NCI-H69 (cell line): ENCODE data around the gene CDCP2.

ENCODE experiments used
- DNase-seq: peaks from one replicate; lab custom pipeline; 2025; lab: John Stamatoyannopoulos, UW

The CDCP2 gene

DNA sequence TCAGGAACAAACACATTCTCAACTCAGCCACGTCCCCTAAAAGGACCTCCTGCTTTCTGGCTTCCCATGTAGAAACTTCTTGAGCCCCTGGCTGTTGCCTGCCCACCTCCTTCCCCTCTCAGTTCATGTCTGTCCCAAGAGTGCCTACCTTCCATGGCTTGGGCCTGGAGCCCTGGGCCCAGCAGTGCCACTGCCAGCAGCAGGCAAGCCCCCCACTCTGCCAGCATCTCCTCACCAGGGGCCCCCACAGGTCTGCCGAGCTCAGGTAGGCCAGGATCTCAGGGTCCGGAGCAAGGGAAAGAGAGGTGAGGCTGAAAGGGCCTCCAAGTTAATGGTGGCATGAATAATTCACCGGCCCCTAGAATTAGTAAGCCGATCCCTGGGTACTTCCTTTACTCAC lies at the start of gene CDCP2:
CDCP2 (minus strand) TSS at position 305 of the 400 bp plus-strand sequence; CDS start at position 227, 78 bp downstream.
- no peak for DNase-seq

- no peak for DNase-seq
These were observed 47.8 kb upstream of the CDCP2 start for GRCh38 chr1:54200519-54200997.

GRCh38 chr1:54199765-54200518 lies 47.1 kb upstream of the CDCP2 start, which contains the start of the genes CYB5RL and MRPL37:
Gene CYB5RL, minus strand, starts transcription at chr1:54200030. Its CDS starts 4,414 bp downstream, at chr1:54195616.
Gene MRPL37, plus strand, starts transcription at chr1:54200167. Its CDS starts 77 bp downstream, at chr1:54200244.
- peak; percentile 97 for DNase-seq

DNA sequence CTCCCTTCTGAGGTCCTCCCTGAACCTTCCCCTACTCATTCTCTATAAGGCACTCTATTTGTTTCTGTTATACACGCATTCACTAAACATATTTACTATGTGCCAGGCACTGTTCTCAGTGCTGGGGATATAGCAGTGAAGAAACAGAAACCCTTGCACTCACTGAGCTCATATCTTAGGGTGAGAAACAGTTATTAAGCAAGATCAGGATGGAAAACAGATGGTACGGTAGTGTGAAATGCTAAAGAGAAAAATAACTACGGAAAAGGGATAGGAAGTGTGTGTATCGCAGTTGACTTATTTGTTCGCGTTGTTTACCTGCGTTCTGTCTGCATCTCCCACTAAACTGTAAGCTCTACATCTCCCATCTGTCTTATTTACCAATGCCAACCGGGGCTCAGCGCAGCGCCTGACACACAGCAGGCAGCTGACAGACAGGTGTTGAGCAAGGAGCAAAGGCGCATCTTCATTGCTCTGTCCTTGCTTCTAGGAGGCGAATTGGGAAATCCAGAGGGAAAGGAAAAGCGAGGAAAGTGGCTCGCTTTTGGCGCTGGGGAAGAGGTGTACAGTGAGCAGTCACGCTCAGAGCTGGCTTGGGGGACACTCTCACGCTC lies 46.5 kb upstream of the CDCP2 start:
- DNase-seq: peak; percentile 52

DNA sequence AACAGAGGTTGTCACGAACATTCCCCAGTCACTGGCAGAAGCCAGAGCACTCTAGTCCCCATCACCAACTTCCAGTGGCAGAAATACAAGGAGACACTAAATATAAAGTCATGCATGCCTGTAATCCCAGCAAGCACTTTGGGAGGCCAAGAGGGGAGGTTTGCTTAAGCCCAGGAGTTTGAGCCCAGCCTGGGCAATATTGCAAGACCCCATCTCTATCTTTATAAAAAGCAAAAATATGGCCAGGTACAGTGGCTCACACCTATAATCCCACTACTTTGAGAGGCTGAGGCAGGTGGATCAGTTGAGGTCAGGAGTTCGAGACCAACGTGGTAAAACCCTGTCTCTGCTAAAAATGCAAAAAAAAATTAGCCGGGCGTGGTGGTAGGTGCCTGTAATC lies 40.7 kb upstream of the CDCP2 start:
- no peak for DNase-seq

DNA sequence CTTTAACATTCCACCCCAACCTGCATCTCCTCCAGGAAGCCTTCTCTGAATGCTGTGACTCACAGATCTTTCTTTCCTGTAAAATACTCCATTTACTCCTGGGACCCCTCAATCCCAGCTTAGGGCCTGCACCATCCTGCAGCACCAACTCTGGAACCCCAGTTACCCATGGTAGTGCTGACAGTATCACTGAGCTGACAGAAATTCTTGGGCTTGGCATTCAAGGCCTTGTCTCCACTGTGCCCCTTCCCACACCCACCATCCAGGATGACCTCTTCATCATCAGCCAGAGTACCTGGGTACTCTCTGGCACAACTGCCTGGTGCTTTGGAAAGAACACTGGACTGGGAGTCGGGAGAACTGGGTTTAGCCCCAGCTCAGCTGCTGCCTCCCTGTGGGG lies 38.7 kb upstream of the CDCP2 start:
- no peak for DNase-seq

- no peak for DNase-seq
These were observed 37.7 kb upstream of the CDCP2 start for GRCh38 chr1:54190526-54190925.

GRCh38 chr1:54188291-54188690 lies 35.5 kb upstream of the CDCP2 start:
- DNase-seq: no peak

- no peak for DNase-seq
These were observed 33.3 kb upstream of the CDCP2 start for GRCh38 chr1:54186056-54186455.

GRCh38 chr1:54180701-54181360 lies 28.0 kb upstream of the CDCP2 start:
- peak; percentile 50 for DNase-seq

DNA sequence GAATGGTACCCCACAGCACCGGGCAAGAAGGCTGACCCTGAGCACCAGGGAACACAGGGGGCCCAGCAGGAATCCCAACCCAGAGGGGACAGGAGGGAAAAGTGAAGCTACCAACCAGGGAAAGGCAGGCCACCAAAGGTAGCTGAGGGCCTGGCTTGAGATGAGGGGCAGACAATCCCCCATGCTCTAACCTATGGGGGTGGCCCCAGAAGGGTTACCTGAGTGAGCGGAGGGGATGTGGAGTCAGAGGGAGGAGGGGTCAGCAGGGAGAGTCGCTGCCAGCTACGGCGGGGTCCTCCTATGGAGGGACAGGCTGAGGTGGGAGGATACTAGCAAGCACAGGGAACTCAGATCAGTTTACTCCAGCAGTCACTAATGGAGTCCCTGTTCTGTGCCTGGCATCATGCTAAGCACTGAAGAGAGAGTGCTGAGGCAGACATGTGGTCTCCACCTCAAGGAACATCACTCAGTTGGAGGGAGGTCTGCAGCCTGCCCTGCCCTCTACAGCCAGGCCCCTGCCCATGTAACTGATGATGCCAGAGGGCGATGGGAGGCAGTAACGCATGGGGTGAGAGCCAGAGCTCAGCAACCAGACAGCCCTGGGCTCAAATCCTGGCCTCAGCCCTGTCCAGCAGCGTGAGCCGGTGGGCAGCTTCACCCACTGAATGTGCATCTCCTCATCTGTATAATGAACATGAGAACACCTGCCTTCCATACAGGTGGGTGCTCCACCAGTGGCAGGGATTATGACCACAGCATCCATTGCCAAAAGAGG lies 25.7 kb upstream of the CDCP2 start:
- no peak for DNase-seq

DNA sequence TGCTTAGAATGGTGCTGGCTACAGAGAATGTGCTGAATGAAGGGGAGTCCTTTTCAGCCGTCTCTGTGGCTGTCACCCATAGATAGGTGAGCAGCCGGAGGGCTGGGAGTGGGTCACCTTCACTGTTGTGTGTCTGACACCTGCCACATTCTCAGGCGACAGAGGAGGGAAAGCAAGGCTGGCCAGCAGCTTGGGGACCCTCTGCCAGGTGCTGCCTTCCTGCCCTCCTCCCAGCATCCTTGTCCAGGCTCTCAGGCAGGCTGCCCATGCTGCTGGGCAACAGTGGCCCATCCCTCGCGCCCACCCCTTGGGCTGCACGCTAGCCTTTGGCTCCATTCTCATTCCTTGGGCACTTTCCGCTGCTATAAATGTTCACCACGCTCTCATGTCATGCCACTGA lies 24.9 kb upstream of the CDCP2 start:
- no peak for DNase-seq

DNA sequence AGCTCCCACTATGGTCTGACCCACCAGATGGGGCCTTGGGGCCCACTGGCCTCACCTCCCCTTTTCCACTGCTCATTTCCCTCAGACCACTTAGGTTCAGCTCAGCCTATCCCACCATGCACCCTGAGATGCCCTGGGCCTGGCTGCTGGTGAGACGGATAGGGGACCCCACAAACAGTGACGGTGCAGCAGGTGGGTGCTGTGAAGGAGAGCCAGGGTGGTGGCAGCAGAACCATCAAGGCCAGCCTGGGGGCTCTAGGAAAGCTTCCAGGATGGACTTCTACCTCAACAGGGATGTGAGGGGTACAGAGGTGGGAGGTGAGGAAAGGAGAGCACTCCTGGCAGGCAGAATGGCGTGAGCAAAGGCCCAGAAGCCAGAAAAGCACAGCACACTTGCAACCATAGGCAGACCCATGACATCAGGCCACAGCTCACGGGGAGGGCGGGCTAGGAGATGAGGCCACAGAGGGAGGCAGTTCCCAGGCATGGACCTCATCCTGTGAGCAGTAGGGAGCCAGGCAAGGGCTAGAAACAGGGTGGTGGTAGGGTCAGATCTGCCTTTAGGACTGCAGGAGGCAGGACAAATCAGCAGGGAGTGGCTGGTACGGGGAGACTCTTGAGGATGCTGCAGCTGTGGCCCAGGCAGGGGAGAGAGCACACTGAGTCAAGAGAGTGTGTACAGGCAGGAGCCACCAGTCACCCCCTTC lies 24.0 kb upstream of the CDCP2 start:
- no peak for DNase-seq

DNA sequence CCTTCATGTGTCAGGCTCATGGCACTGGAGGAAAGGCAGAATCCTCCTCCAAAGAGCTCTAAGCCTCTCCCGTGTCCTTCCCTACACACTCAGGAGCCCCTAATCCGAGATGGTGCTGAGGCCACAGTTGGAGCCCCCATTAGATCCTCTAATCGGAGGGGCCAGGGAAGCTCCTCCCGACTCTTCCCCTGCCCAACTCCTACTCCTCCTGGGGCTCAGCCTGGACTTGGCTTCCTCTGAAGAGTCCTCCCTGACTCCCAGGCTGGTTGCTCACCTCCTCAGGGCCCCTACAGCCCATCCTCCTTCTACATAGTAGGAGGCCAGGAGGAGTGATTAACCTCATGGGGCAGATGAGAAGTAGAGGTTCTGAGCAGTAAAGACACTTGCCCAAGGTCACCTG lies 21.3 kb upstream of the CDCP2 start:
- DNase-seq: no peak

DNA sequence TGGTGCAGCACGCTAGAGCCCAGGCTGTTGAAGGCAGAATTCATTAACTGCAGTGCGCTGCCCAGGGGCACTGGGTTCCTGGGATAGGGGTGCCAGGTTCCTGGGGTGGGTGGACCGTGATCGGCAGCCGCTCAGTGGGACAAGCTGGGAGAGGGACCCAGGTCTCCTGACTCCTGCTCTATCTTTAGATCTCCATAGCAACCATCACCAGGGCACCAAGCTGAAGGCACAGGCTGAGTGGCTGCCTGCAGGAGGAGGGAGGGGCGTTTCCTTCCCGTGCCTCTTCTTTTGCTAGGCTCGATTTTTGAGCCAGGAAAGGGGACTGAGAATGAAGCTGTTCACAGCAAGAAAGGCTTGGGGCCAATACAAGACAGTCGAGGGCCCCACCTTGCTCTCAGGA lies 20.9 kb upstream of the CDCP2 start:
- DNase-seq: peak; percentile 3

DNA sequence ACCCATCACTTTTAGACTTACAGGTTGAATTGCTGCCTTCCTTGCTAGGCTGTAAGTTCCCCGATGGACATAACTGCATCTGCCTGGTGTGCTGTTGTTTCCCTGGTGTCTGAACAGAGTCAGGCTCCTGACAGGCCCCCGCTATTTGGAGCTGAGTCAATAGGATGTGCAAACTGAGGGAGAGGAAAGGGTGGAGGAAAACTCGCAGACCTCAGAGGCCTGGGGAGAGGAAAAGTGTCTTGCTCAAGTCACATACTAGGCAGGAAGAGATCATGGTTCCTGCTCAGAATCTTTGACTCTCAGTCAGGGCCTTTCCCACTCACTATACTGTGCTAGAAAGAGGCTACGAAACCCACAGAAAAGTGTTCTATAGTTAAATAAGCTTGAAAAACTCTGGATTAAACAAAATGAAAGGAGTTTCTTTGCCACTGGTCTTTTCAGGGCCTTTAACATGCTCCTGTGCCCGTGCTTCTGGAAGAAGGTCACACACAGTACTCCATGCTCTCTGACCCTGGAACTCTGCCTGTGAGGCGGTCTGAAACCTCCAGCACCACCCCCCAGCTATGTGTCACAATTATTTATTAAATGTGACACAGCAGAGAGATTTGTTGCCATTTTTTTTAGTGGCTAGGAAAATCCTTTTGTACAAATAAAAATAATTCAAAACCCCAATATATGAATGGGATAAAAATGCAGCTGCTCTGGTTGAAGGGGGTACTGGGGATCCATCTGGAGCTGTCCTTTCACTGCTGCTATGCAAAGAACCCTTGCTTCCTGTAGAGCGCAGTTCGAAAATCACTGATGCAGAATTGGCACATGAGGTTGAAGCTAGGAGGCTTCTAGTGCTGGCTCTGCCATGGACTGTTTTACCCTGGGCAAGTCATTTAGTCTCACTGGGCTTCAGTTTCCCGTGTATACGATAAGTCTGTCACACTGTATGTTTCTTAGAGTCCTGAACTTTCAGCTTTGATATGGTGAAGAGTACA lies 20.1 kb upstream of the CDCP2 start:
- DNase-seq: no peak

GRCh38 chr1:54171606-54172005 lies 18.8 kb upstream of the CDCP2 start:
- no peak for DNase-seq

- DNase-seq: no peak
These were observed 18.2 kb upstream of the CDCP2 start for GRCh38 chr1:54171016-54171415.

DNA sequence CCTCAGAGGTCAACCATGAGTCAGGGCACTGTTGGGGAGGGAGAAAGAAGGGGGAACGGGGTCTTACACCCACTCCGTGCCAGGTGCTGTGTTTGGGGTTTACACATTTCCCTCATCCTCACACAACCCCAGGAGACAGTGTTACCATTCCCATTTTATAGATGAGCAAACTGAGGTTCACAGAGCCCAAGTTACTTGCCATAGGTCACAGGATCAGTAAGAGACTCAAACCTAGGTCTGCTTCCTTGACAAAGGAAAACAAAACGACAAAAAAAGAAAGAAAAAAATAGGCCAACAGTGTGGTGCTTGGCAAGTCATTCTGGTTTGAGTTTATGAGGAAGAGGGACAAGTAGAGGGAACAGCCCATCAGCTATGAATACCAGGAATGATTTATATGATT lies 16.3 kb upstream of the CDCP2 start:
- DNase-seq: no peak
